GM18507 (cell line): ENCODE measurements around the gene IQSEC1.
A peak's percentile ranks its signal among the peaks of the same experiment; 100 is the strongest.

Experiments
- DNase-seq: peaks from one replicate; pipeline ENCODE4 v3.0.0; 2011; ENCODE audit warnings: low read depth; ENCODE audit not compliant: insufficient read length; ENCODE audit errors: extremely low spot score
- FAIRE-seq: peaks from 2 replicates; lab custom pipeline; 2011; peaks lifted over from hg19 to GRCh38; lab: Jason Lieb, UNC

Gene IQSEC1

GRCh38 chr3:13109516-13109915 lies 36.3 kb upstream of the IQSEC1 start:
- DNase-seq = no peak
- no peak for FAIRE-seq

- DNase-seq (no peak), FAIRE-seq (no peak)
These were observed 35.6 kb upstream of the IQSEC1 start for GRCh38 chr3:13108861-13109260.

GRCh38 chr3:13107661-13108060 lies 34.4 kb upstream of the IQSEC1 start:
- DNase-seq (no peak), FAIRE-seq (no peak)

- no peak for FAIRE-seq
- DNase-seq = no peak
These were observed 33.2 kb upstream of the IQSEC1 start for GRCh38 chr3:13106308-13107001.

- FAIRE-seq = no peak
- no peak for DNase-seq
These were observed 32.6 kb upstream of the IQSEC1 start for GRCh38 chr3:13105896-13106250.

- DNase-seq (no peak), FAIRE-seq (no peak)
These were observed 32.1 kb upstream of the IQSEC1 start for GRCh38 chr3:13105181-13105895.

- no peak for DNase-seq
- no peak for FAIRE-seq
These were observed 31.3 kb upstream of the IQSEC1 start for GRCh38 chr3:13104511-13104910.

GRCh38 chr3:13103416-13104058 lies 30.3 kb upstream of the IQSEC1 start:
- FAIRE-seq = no peak
- no peak for DNase-seq

GRCh38 chr3:13102386-13103345 lies 29.4 kb upstream of the IQSEC1 start:
- DNase-seq (no peak), FAIRE-seq (no peak)

GRCh38 chr3:13099707-13100106 lies 26.5 kb upstream of the IQSEC1 start:
- FAIRE-seq (no peak), DNase-seq (no peak)

GRCh38 chr3:13098192-13098988 lies 25.2 kb upstream of the IQSEC1 start:
- DNase-seq (no peak), FAIRE-seq (no peak)

GRCh38 chr3:13096356-13096755 lies 23.1 kb upstream of the IQSEC1 start:
- FAIRE-seq (no peak), DNase-seq (no peak)

GRCh38 chr3:13095408-13095937 lies 22.2 kb upstream of the IQSEC1 start:
- no peak for DNase-seq
- FAIRE-seq = no peak

- no peak for FAIRE-seq
These were observed 20.5 kb upstream of the IQSEC1 start for GRCh38 chr3:13093687-13094086.

GRCh38 chr3:13092621-13093617 lies 19.7 kb upstream of the IQSEC1 start:
- FAIRE-seq (no peak), DNase-seq (no peak)

More at GRCh38 chr3:13093687-13094086, 20.5 kb upstream of the IQSEC1 start:
- no peak for DNase-seq

- DNase-seq (peak; percentile 72), FAIRE-seq (peak; percentile 88)
These were observed 18.8 kb upstream of the IQSEC1 start for GRCh38 chr3:13091898-13092611.
